HG02678 (cell line): ENCODE measurements around the gene MYO1D.
A peak's percentile ranks its signal among the peaks of the same experiment; 100 is the strongest.

ENCODE experiments used
- ATAC-seq: cut with Tn5 transposase; IDR thresholded peaks from one replicate; pipeline ENCODE4 v1.9.1; 2021; ENCODE audit warnings: mild to moderate bottlenecking, moderate library complexity; ENCODE audit not compliant: unreplicated experiment

MYO1D gene

GRCh38 chr17:32591405-32591804, 285.5 kb downstream of the MYO1D start:
- ATAC-seq: no peak

- no peak for ATAC-seq
Measured at GRCh38 chr17:32590974-32591373, 285.9 kb downstream of the MYO1D start.

- no peak for ATAC-seq
Measured at GRCh38 chr17:32588982-32589381, 287.9 kb downstream of the MYO1D start.

GRCh38 chr17:32588135-32588534, 288.8 kb downstream of the MYO1D start:
- no peak for ATAC-seq

GRCh38 chr17:32586666-32587065, 290.3 kb downstream of the MYO1D start:
- ATAC-seq: no peak

GRCh38 chr17:32584792-32585191, 292.1 kb downstream of the MYO1D start:
- ATAC-seq: no peak

- no peak for ATAC-seq
Measured at GRCh38 chr17:32583053-32583452, 293.9 kb downstream of the MYO1D start.

GRCh38 chr17:32575852-32576251, 301.1 kb downstream of the MYO1D start:
- no peak for ATAC-seq

- no peak for ATAC-seq
Measured at GRCh38 chr17:32570081-32570396, 306.9 kb downstream of the MYO1D start.

- ATAC-seq: no peak
Measured at GRCh38 chr17:32569171-32570080, 307.5 kb downstream of the MYO1D start.

GRCh38 chr17:32568705-32569104, 308.2 kb downstream of the MYO1D start:
- ATAC-seq: no peak

- no peak for ATAC-seq
Measured at GRCh38 chr17:32567511-32567910, 309.4 kb downstream of the MYO1D start.

GRCh38 chr17:32567086-32567485, 309.8 kb downstream of the MYO1D start:
- ATAC-seq: no peak

- no peak for ATAC-seq
Measured at GRCh38 chr17:32566303-32566702, 310.6 kb downstream of the MYO1D start.

- no peak for ATAC-seq
Measured at GRCh38 chr17:32565401-32565800, 311.5 kb downstream of the MYO1D start.

- ATAC-seq: no peak
Measured at GRCh38 chr17:32564325-32564724, 312.6 kb downstream of the MYO1D start.

GRCh38 chr17:32563583-32563982, 313.3 kb downstream of the MYO1D start:
- ATAC-seq: no peak

- peak; percentile 87 for ATAC-seq
Measured at GRCh38 chr17:32558997-32559650, 317.8 kb downstream of the MYO1D start.

- ATAC-seq: no peak
Measured at GRCh38 chr17:32558326-32558955, 318.5 kb downstream of the MYO1D start.

- ATAC-seq: no peak
Measured at GRCh38 chr17:32555611-32556310, 321.2 kb downstream of the MYO1D start.

GRCh38 chr17:32553168-32553567, 323.8 kb downstream of the MYO1D start:
- no peak for ATAC-seq
